GM19238 (cell line): ENCODE data around the gene ZFP36.
"Not testable (repeated sequence)": the region's sequence is repeated elsewhere in the genome, so short reads cannot be mapped to it uniquely, and the experiment has no call there.

Experiments used
- DNase-seq: peaks from one replicate; pipeline ENCODE4 v3.0.0; 2011; ENCODE audit warnings: low spot score; ENCODE audit not compliant: insufficient read length

ZFP36 gene

DNA sequence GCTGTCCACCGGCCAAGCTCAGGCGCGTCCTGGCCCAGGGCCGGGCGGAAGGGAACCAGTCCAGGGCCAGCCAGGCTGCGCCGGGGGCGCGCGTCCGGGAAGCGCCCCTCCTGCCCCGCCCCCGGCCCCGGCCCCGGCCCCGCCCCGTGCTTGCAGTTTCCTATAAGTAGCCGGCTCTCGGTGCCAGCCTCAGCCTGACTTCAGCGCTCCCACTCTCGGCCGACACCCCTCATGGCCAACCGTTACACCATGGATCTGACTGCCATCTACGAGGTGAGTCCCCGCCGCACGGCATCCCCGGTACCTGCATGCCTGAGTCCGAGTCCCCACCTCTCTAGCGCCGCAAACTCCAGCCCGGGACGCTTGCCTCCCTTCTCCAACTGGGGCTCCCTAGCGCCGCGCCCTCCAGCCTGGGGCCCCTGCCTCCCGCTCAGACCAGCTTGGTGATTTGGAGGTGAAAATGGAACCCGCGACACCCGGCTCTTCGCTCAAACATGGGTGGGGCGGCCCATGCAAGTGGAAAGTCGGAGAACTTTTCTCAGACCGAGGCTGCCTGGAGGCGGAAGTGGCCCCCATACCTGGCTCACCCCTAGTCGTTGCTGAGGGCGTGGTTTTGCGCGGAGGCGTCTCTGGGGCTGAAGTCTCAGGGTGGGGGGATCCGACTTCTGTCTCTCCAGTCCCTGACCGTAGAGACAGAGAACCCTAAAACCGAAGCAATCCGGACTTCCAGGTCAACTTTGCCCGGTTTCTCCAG, at the start of gene ZFP36:
ZFP36 (plus strand) TSS at position 192 of the 754 bp plus-strand sequence; CDS start at position 250, 58 bp downstream.
- DNase-seq, result no peak

DNA sequence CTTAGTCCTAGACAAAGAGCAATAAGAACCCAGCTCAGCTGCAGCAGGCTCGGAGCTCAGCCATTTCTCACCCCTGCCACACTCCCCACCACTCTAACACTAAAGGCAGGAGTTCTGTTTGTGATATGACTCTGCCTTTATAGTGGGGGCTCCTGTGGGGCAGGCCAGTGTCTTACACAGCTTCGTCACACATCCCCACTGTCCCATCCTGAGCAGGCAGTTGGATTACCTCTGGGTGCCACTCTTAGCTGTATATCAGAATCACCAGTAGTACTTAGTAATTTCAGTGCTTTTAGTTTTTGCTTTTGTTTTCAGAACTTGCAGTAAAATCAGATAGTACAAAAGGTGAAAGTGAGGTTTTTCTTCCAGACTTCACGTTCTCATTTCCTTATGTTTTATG, 47.6 kb upstream of the ZFP36 start:
- DNase-seq, result no peak

DNA sequence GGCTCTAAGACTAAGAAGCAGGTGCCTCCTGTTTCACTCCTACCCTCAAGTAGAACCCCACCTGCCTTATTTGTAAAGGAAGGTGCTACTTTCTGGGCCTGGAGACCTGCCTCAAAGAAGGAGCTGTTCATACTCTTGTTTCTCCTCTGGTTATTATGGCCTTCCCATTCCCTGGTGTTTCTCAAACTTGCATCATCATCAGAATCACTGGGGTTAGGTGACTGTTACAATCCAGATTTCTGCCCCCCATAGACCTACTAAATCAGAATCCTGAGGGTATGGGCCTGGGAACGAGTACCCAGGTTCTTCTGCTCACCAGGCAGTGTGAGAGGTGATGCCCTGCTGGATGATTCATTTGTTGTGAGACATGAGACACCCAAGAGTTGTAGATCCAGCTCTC, 46.0 kb upstream of the ZFP36 start:
- DNase-seq, result no peak

DNA sequence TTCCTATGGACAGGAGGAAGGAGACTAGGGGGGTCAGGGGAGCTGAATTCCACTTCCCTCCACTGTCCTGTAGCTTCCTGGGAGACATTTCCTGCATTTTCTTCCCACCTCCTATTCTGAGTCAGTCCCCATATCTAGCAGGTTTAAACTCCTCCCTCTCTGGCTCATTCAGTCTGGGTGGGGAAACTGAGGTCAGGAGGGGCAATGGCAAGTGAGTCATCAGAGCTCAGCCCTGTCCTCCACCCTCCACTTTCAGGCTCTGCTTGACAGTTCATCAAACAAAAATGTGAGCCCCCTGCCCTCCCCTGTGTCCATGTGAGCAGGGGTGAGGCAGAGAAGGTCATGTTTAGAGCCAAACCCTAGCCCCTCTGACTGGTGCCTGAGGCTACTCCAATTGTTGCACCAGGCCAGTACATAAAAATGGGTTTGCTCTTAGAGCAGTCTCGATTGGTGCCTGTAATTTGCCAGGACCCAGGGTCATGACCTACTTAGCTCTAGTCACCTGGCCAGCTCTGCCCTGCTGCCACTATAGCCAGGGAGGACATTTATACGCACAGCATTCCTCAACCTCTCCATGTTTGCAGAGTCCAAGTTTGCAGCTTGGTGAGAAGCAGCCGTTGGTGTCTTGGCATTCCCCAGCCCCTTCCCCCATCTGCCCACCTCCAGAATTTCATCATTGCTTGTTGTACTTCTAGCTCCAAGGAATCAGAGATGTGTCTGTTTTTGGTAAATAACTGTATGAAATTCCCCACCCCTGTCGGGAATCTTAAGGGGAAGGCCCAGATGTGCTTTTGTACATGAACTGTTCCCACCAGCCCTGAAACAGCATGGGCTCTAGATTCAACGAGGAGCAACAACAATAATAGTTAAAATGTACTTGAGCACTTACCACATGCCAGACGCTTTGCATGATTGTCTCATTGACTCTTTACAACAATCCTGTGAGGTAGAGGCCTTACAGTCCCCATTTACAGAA, 43.7 kb upstream of the ZFP36 start:
- no peak for DNase-seq

- DNase-seq, result no peak
Measured at GRCh38 chr19:39363901-39364457, 42.7 kb upstream of the ZFP36 start.

GRCh38 chr19:39365531-39365930, 41.1 kb upstream of the ZFP36 start:
- DNase-seq, result no peak

DNA sequence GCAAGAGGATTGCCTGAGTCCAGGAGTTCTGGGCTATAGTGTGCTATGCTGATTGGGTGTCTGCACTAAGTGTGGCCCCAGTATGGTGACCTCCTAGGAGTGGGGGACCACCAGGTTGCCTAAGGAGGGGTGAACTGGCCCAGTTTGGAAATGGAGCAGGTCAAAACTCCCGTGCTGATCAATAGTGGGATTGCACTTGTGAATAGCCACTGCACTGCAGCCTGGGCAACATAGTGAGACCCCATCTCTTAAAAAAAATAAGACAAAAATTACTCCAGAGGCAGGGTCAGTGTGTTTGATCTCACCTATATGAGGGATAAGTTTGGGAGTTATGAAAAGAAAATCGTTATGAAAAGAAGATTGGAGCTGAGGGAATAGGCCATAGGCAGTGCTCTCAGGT, 37.4 kb upstream of the ZFP36 start:
- DNase-seq, result no peak

DNA sequence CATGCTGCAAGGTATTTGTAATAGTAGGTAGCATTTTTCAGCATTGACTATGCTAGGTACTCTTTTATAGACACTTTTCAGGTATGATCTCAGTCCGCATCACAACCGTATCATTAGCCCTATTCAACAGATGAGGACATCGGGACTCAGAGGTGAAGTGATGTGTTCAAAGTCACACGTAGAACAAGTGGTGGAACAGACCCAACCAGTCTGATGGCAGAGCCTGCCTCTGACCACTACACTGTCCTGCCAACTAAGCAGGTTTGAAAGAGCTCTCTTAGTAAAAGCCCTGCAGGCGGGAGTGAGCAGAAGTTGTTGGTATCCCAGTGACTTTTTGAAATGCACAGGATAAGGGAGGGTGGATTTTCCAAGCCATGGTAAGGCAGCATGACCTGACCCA, 35.9 kb upstream of the ZFP36 start:
- DNase-seq, result no peak

DNA sequence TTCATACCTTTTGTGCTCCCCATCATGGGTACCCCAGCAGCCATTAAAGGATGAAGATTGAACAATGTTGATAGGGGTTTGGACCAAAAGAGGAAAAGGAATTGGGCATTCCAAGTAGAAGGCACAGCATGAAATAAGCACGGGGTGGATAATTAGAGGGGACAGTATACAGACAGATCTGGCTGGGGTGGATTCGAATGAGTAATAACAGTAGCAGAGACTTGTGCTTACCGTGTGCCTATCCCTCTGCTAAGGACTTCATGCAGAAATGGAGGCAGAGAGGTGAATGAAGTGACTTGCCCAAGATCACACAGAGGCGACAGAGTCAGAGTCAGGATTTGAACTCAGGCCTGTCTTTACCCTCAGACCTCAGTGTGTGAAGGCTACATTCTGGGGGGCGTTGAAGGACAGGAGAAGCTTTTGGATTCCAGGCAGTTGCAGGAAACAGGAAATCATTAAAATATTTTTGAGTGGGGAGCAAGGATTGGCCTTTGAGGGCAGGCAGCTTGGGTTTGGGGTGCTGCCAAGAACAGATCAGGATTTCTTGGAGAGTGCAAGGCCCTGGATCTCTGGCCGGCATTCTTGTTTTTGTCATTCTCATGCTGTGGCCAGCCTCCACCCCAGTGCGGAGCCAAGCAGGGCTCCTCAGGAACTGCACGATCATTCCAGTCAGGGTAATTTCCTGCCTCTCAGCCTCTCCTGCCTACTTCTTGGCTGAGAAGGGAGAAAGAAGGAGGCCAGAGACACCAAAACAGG, 34.4 kb upstream of the ZFP36 start:
- no peak for DNase-seq

DNA sequence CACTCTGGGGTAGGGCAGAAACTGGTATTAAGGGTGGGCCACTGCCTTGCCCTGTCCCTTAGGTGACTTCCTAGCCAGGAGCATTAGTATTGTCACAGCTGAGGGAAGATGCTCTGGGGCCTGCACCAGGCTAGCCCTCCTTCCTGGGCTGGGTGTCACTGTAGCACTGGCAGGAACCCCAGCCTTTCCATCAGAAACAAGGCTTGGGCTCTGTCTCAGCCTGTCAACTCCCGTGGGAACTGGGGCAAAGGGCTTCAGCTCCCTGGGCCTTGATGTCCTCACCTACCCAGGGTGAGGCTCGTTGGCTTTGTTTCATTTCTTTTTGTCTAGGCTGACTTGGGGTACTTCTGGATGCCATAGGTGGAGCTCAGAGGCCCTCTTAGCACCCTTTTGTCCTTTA, 33.7 kb upstream of the ZFP36 start:
- no peak for DNase-seq

GRCh38 chr19:39375929-39376328, 30.7 kb upstream of the ZFP36 start:
- no peak for DNase-seq

DNA sequence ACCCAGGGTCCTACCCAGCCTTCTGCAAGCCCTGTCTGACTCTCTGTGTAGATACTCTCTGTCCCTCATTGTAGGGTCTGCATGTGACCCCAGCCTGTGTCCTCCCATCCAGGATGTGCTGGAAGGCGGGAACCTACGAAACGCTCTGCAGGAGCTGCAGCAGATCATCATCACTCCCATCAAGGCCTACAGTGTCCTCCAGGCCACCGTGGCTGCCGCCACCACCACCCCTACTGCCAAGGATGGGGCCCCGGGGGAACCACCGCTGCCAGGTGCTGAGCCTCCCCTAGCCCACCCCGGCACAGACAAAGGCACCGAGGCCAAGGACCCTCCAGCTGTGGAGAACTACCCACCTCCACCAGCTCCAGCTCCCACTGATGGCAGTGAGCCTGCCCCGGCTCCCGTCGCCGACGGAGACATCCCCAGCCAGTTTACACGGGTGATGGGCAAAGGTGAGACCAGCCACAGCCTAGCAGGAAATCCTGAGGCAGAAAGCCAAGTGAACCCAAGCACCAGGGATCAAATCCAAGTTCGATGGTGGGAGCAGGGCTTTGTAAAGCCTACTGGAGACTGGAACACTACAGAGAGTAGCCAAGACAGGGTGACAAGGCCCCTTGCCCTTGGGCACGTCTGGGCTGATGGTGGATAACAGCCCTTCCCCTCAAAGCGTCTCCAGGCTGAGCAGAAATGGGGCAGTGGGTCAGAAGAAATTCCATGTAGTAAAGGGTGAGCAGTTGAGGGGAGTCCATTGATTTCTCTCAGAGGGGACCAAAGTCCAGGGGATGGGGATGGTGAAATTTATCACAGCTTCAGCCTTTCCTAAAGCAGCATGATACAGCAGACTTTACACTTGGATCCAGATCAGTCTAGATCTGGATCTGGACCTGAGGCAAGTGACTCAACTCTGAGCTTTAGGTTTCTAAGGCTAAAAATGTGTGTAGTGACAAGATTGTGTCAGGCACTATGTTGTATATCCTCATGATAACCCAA, 29.0 kb upstream of the ZFP36 start:
- no peak for DNase-seq

- DNase-seq, result not testable (repeated sequence)
Measured at GRCh38 chr19:39379366-39379765, 27.3 kb upstream of the ZFP36 start.

DNA sequence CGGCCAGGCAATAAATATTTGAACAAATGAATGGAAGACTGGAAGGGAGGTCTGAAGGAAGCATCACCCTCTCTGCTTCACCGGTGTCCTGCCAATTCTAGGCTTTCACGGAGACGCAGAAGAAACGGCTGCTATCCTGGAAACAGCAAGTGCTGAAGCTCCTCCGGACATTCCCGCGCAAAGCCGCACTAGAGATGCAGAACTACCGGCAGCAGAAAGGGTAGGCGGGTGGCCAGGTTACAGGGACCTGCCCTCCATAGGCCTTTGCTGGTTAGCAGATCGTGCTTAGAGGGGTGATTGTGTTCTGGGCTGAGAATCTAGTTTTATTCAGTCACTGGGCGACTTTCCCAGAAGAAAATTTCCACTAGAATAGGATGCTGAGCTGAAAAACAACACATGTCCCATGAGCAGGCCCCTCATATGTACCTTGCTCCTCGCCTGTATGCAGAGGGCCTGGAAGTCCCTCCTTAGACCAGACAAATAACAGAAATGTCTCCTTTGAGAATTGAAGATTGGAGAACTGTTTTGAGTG, 26.7 kb upstream of the ZFP36 start:
- DNase-seq, result no peak

DNA sequence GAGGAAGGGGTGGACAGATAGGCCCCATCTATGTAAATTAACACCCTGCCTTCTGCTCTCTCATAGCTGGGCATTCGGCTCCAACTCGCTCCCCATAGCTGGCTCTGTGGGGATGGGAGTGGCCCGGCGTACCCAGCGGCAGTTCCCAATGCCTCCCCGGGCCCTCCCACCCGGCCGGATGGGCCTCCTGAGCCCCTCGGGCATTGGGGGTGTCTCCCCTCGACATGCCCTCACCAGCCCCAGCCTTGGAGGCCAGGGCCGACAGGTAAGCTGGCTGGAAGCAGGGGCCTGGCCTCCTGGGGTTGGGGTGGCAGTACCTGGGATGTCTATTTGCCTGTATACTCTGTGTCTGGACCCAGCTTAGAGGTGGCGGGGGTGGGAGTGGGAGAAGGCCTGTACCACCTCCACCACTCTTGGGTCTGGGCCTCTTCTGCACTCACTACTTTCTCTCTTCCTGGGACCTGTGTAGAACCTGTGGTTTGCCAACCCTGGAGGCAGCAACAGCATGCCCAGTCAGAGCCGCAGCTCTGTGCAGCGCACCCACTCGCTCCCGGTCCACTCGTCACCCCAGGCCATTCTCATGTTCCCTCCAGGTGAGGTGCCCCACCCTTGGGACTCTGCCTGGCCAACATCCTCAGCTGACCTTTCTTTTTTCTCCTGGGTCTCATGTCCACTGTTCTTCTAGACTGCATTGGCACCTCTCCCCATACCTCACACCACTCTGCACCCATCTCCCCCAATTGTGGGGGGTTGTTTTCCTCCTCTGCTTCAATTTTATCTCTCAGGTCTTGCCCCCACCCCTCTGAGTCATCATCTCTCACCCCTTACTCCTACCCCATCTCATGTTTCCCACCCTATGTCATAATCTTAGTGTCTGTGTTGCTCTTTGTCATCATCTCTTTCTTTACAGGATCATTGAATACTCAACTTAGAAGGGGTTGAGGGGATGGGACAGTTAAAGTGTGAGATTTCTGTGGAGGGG, 25.8 kb upstream of the ZFP36 start:
- DNase-seq, result no peak

DNA sequence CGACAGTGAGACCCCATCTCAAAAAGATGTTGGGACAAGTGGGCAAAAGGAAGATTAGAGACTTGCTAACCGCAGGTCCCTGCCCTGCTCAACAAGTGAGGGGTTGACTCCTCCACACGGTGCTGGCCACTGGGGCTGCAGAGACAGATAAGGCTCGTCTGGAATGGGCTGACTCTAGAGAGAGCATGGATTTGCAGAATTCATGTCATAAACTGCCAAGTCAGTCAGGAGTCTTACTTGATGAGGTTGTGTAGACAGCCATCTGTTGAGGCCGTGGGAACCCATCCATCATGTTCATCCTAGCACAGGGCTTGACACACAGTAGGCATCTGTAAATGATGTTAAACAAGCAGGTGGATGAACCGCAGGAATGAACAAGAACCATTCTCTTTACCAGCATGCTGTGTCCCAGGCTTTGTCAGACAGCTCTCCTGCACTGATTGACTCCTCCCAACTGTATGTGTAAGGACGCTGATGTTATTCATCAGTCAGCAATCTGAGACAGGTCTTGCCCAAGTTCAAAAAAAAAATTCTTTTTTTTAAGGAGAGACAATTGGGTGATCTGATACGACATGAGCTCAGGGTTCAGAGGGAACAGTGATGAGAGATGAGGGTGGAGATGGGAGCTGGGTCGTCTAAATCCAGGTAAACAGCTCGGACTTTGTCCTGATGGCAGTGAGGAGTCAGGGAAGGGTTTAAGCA, 24.6 kb upstream of the ZFP36 start:
- DNase-seq, result no peak

GRCh38 chr19:39382991-39383828, 23.4 kb upstream of the ZFP36 start:
- no peak for DNase-seq
